Activated T-helper 1 cell treated with anti-CD3 and anti-CD28 coated beads, Interleukin-12 subunit alpha, Interleukin-12 subunit beta, Interleukin-2, Interleukin-4 antibody, amounts not matched to agents 30 ng/mL and 10 ng/mL and 1 ng/mL, durations not matched to agents 14 hours and 24 hours and 36 hours (primary cell): ENCODE results near the gene ABI3BP. TPM values are rescaled to one million over a fixed set of nuclear protein-coding genes. Genes with fewer than 3 reads are reported as not detected.
"Not testable (repeated sequence)": the region's sequence is repeated elsewhere in the genome, so short reads cannot be mapped to it uniquely, and the experiment has no call there.

Source experiments
- DNase-seq: peaks from one replicate; pipeline ENCODE4 v3.0.0; 2021; ENCODE audit warnings: low spot score
- H3K27ac Mint-ChIP-seq: one replicate; pipeline ENCODE4 v1.8.0; 2021; ENCODE audit warnings: mild to moderate bottlenecking, mixed read lengths
- H3K27me3 Mint-ChIP-seq: one replicate; pipeline ENCODE4 v1.8.0; 2022; ENCODE audit warnings: mild to moderate bottlenecking, moderate library complexity, mixed read lengths; ENCODE audit not compliant: insufficient read depth
- H3K36me3 Mint-ChIP-seq: one replicate; pipeline ENCODE4 v1.8.0; 2021; ENCODE audit warnings: low read depth, mixed read lengths
- H3K4me1 Mint-ChIP-seq: one replicate; pipeline ENCODE4 v1.8.0; 2021; ENCODE audit warnings: low read depth, mixed read lengths
- H3K4me3 Mint-ChIP-seq: one replicate; pipeline ENCODE4 v1.8.0; 2021; ENCODE audit warnings: mild to moderate bottlenecking, moderate library complexity, mixed read lengths
- H3K9me3 Mint-ChIP-seq: one replicate; pipeline ENCODE4 v1.8.0; 2021; ENCODE audit warnings: mixed read lengths
- intact Hi-C: fragments of 100-400 bp; cut with micrococcal nuclease; formaldehyde crosslinking; loops from one replicate; pipeline ENCODE4 v1.15.1; 2024
- total RNA-seq: library from RNA; stranded (reverse); gene quantifications from 2 replicates; pipeline ENCODE4 v1.2.3, GENCODE V29; 2022

ABI3BP gene
- not detected in 2 replicates for total RNA-seq

- no peak for DNase-seq
- intact Hi-C loops: no loop called here
- Mint-ChIP-seq H3K4me3 (no peak within 1 kb of the TSS), H3K4me1 (no peaks in the 10 kb centered on the region), H3K27me3 (peaks cover 5% of the 10 kb centered on the region), H3K27ac (no peak within 1 kb of the TSS), H3K36me3 (no peaks in the 10 kb centered on the region), H3K9me3 (no peaks in the 10 kb centered on the region)
Observed at GRCh38 chr3:100993309-100993708, at the start of gene ABI3BP. TSS of gene ABI3BP (minus strand) at chr3:100993421. CDS start at chr3:100993384, 37 bp downstream.

DNA sequence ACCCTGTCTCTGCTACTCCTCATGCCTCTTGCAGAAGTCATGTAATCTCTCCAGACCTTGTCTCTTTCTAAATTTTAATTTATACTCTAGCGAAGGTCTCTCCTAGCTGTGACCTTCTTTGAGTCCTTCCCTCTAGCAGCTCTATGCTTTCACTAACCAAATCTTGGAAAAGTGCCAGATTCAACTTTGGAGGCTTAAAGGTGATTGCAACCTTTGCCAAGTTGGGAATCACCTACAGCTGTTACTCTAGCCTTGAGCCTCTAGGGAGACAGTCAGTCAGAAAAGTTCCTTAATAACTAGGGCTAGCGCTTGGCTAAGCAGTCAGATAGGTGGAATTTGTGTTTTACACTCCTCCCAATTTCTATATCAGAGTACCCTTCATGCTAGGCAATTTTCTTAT is 46.1 kb upstream of the ABI3BP start:
- DNase-seq: no peak
- intact Hi-C loops: no loop called here
- no peak overlapping the region for H3K27ac Mint-ChIP-seq
- H3K4me3 Mint-ChIP-seq: no peak overlapping the region
- no peaks in the 10 kb centered on the region for H3K27me3 Mint-ChIP-seq
- H3K9me3 Mint-ChIP-seq: no peaks in the 10 kb centered on the region
- no peaks in the 10 kb centered on the region for H3K4me1 Mint-ChIP-seq
- H3K36me3 Mint-ChIP-seq: no peaks in the 10 kb centered on the region

GRCh38 chr3:101038880-101039279 is 45.7 kb upstream of the ABI3BP start:
- no peak overlapping the region for H3K4me3 Mint-ChIP-seq
- H3K36me3 Mint-ChIP-seq: no peaks in the 10 kb centered on the region
- DNase-seq: no peak
- no peak overlapping the region for H3K27ac Mint-ChIP-seq
- H3K4me1 Mint-ChIP-seq: no peaks in the 10 kb centered on the region
- no peaks in the 10 kb centered on the region for H3K9me3 Mint-ChIP-seq
- no peaks in the 10 kb centered on the region for H3K27me3 Mint-ChIP-seq
- intact Hi-C loops: no loop called here

DNA sequence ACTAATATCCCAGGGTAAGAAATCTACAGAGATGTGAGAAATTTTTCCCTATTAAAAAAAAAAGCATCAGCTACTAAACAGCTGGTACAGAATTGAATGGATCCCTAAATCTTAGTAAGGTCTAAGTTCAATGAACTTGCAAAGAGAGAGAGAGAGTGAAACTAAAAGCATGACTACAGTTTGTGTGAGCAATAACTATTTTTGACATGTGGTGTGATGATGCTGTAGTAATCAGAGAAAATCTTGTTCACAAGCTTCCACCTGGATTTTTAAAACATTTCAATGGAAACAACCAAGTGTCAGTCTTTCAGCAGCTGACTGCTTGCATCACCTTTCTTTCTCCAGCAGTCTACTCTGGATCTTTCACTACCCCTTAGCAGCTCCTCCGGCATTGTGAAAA is 45.2 kb upstream of the ABI3BP start:
- H3K9me3 Mint-ChIP-seq: no peaks in the 10 kb centered on the region
- intact Hi-C loops: no loop called here
- H3K36me3 Mint-ChIP-seq: no peaks in the 10 kb centered on the region

DNA sequence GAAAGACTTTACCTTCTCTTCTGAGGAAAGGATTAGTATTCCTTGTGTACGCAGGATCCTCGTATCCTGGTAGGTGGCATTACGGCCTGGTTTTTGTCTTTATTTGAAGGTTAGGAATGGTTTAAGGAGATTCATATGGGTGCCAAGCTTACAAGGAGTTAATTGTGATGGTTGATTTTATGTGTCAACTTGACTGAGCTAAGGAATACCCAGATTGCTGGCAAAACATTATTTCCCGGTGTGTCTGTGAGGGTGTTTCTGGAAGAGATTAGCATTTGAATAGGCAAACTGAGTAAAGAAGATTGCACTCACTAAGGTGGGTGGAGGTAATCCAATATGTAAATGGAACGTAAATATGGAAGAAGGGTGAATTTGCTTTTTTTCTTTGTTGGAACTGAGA is 44.4 kb upstream of the ABI3BP start:
- Mint-ChIP-seq H3K27me3 (no peaks in the 10 kb centered on the region), H3K36me3 (no peaks in the 10 kb centered on the region), H3K9me3 (no peaks in the 10 kb centered on the region), H3K4me1 (no peaks in the 10 kb centered on the region), H3K27ac (no peak overlapping the region), H3K4me3 (no peak overlapping the region)
- DNase-seq: no peak
- intact Hi-C loops: no loop called here

More for the DNA sequence above, 45.2 kb upstream of the ABI3BP start:
- no peak for DNase-seq
- no peaks in the 10 kb centered on the region for H3K4me1 Mint-ChIP-seq
- H3K27me3 Mint-ChIP-seq: no peaks in the 10 kb centered on the region
- no peak overlapping the region for H3K27ac Mint-ChIP-seq
- no peak overlapping the region for H3K4me3 Mint-ChIP-seq

- no peaks in the 10 kb centered on the region for H3K27me3 Mint-ChIP-seq
- no peaks in the 10 kb centered on the region for H3K36me3 Mint-ChIP-seq
- intact Hi-C loops: no loop called here
- no peaks in the 10 kb centered on the region for H3K4me1 Mint-ChIP-seq
- DNase-seq: no peak
- no peaks in the 10 kb centered on the region for H3K9me3 Mint-ChIP-seq
- no peak overlapping the region for H3K4me3 Mint-ChIP-seq
- no peak overlapping the region for H3K27ac Mint-ChIP-seq
Observed at GRCh38 chr3:101036676-101037075, 43.5 kb upstream of the ABI3BP start.

- H3K4me3 Mint-ChIP-seq: no peak overlapping the region
- intact Hi-C loops: no loop called here
- H3K9me3 Mint-ChIP-seq: no peaks in the 10 kb centered on the region
- H3K27me3 Mint-ChIP-seq: no peaks in the 10 kb centered on the region
- H3K27ac Mint-ChIP-seq: no peak overlapping the region
- no peaks in the 10 kb centered on the region for H3K36me3 Mint-ChIP-seq
- DNase-seq: no peak
- H3K4me1 Mint-ChIP-seq: no peaks in the 10 kb centered on the region
Observed at GRCh38 chr3:101036213-101036618, 43.0 kb upstream of the ABI3BP start.

GRCh38 chr3:101027286-101027685 is 34.1 kb upstream of the ABI3BP start:
- no peaks in the 10 kb centered on the region for H3K4me1 Mint-ChIP-seq
- no peak overlapping the region for H3K4me3 Mint-ChIP-seq
- no peak overlapping the region for H3K27ac Mint-ChIP-seq
- DNase-seq: no peak
- H3K9me3 Mint-ChIP-seq: no peaks in the 10 kb centered on the region
- H3K27me3 Mint-ChIP-seq: peaks cover 2% of the 10 kb centered on the region
- intact Hi-C loops: no loop called here
- H3K36me3 Mint-ChIP-seq: no peaks in the 10 kb centered on the region

- H3K9me3 Mint-ChIP-seq: no peaks in the 10 kb centered on the region
Observed at GRCh38 chr3:101026881-101027280, 33.7 kb upstream of the ABI3BP start.

GRCh38 chr3:101026244-101026643 is 33.0 kb upstream of the ABI3BP start:
- Mint-ChIP-seq H3K27me3 (peaks cover 2% of the 10 kb centered on the region), H3K27ac (no peak overlapping the region), H3K9me3 (no peaks in the 10 kb centered on the region), H3K4me1 (no peaks in the 10 kb centered on the region), H3K4me3 (no peak overlapping the region), H3K36me3 (no peaks in the 10 kb centered on the region)
- DNase-seq: no peak
- intact Hi-C loops: no loop called here

More at GRCh38 chr3:101026881-101027280, 33.7 kb upstream of the ABI3BP start:
- intact Hi-C loops: no loop called here
- no peak overlapping the region for H3K4me3 Mint-ChIP-seq
- no peaks in the 10 kb centered on the region for H3K36me3 Mint-ChIP-seq
- H3K27me3 Mint-ChIP-seq: peaks cover 2% of the 10 kb centered on the region
- DNase-seq: no peak
- H3K4me1 Mint-ChIP-seq: no peaks in the 10 kb centered on the region
- H3K27ac Mint-ChIP-seq: no peak overlapping the region

- no peak overlapping the region for H3K27ac Mint-ChIP-seq
- no peaks in the 10 kb centered on the region for H3K36me3 Mint-ChIP-seq
- no peak overlapping the region for H3K4me3 Mint-ChIP-seq
- peaks cover 4% of the 10 kb centered on the region for H3K27me3 Mint-ChIP-seq
- intact Hi-C loops: no loop called here
- H3K9me3 Mint-ChIP-seq: no peaks in the 10 kb centered on the region
- no peak for DNase-seq
- H3K4me1 Mint-ChIP-seq: no peaks in the 10 kb centered on the region
Observed at GRCh38 chr3:101020351-101021015, 27.3 kb upstream of the ABI3BP start.

DNA sequence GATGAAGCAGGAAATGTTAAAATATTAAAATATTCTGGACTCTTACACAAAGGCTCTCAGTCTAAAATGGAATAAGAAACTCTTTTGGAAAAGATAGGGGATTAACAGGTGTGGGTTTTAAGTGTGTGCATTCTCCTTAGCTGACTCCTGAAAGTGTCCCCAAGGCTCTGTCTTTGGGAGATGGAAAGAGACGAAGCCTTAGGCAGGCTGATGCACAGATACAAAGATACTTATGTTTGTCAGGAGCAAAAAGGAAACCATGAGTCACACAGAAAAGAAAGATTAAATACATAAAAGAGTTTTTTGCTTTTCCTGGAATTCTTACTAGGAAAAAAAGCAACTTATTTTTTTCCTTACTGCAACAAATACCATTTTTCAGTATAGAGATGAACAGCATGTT is 23.8 kb upstream of the ABI3BP start:
- Mint-ChIP-seq H3K27ac (no peak overlapping the region), H3K4me1 (no peaks in the 10 kb centered on the region), H3K36me3 (no peaks in the 10 kb centered on the region), H3K4me3 (no peak overlapping the region), H3K27me3 (peaks cover 6% of the 10 kb centered on the region), H3K9me3 (peaks cover 5% of the 10 kb centered on the region)
- intact Hi-C loops: no loop called here
- DNase-seq: no peak

DNA sequence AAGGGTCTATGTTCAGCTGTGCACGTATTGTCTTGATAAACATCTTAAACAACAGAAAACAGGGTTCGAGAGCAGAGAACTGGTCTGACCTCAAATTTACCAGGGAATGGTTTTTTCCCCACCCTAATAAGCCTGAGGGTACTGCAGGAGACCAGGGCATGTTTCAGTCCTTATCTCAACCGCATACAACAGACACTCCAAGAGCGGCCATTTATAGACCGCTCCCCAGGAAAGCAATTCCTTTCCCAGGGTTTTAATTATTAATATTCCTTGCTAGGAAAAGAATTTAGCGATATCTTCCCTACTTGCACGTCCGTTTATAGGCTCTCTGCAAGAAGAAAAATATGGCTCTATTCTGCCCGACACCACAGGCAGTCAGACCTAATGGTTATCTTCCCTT is 19.1 kb upstream of the ABI3BP start:
- H3K27me3 Mint-ChIP-seq: not testable (repeated sequence)

DNA sequence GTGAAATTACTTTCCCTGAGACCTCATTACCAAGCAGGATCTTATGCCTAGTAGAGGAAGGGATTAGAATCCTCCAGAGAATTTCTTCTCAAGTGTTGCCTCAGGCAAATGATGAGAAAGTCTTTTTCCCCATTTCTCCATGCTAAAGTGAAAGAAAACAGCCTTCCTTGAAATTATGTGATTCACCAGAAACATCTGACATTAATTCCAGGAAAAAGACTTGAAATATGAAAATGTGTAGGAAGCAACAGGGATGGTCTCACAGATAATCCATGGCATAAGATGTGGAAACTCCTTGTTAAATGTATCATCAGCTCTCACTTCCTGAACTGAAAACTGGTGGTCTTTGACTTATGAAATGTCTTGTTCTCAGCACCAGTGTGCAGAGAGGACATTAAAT is 17.9 kb upstream of the ABI3BP start:
- no peaks in the 10 kb centered on the region for H3K36me3 Mint-ChIP-seq
- intact Hi-C loops: no loop called here
- H3K4me3 Mint-ChIP-seq: no peak overlapping the region
- H3K9me3 Mint-ChIP-seq: peaks cover 13% of the 10 kb centered on the region
- no peaks in the 10 kb centered on the region for H3K4me1 Mint-ChIP-seq
- peaks cover 4% of the 10 kb centered on the region for H3K27me3 Mint-ChIP-seq
- no peak for DNase-seq
- no peak overlapping the region for H3K27ac Mint-ChIP-seq

More for the DNA sequence above, 19.1 kb upstream of the ABI3BP start:
- H3K27ac Mint-ChIP-seq, H3K4me3 Mint-ChIP-seq, DNase-seq, H3K36me3 Mint-ChIP-seq, intact Hi-C loops, H3K4me1 Mint-ChIP-seq: not testable (repeated sequence)
- peaks cover 13% of the 10 kb centered on the region for H3K9me3 Mint-ChIP-seq
